Measurements from ENCODE around the gene KLHL34. TPM values are rescaled to one million over a fixed set of nuclear protein-coding genes. Genes with fewer than 3 reads are reported as not detected.

Gene KLHL34
- total RNA-seq, 2 donors from 2014 or later, result 1.3 to 1.6 TPM

DNA sequence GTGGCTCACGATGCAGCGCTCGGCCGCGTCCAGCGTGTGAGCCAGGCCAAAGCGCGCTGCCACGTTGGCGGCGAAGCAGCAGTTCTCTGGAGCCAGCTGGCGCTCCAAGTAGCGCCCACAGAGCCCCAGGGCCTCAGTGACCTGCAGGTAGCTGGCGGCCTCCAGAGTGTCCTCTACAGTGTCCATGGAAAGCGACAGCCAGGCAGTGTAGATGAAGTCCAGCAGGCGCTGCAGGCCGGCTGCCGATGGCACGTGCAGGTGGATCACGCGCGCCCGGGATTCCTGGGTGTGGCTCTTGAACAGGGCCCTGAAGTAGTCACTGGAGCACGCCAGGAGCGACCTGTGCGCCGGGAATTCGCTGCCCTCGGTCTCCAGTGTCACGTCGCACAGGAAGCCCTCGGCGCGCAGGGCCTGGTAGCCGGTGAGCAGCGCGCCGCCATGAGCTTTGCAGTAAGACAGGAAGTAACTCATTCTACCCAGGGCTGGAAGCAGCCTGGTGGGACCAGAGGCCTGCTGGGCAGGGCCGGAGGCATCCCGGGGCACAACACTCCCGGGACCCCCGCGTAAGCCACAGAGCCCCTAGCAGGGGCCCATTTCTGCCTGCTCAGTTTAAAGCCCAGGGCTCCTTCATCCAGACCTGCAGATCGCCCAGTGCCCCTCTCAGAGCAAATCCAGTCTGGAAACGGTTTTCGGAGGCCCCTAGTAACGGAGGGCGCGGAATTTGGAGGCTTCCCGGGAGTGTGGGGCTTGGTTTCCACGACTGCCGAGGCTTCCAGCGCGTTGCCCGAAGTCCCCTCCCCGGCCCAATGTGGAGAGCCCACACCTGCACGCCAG, 595 bp downstream of the KLHL34 start:
- intact Hi-C loops (cut with DNase I), result no loop called here
- DNase-seq (no peak), ATAC-seq (peak in 1 of 2 donors; percentile 7)

DNA sequence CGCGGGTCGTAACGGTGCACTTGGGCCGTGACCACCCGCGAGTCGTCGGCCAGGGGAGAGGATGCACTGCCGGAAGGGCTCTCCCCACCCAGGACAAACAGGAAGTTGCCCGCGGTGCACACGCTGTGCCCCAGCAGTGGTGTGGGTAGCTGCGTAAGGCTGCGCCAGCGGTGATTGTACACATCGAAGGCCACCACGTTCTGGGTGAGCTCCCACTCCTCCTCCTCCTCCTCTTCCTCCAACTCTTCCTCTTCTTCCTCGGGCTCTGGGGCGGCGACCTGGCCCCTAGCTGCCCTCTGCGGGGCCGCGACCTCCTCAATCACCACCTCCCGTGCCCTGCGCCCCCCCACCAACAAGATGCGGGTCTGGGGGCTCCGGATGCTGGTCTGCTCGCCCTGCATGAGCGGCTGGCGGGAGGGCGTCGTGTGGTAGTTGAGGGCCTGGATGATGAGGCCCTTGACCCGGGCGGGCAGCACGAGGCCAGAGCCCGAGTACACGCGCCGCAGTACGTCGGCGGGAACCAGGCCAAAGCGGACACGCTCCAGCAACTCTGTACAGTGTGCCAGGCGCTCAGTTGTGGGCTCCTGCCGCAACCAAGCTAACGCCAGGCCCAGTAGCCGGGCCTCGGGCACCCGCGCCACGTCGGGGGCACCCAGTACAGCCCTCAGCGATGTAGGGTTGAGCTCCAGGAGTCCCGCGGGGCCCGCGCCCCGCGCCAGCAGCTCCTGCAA, 1.4 kb downstream of the KLHL34 start:
- ATAC-seq (no peak), DNase-seq (no peak)
- intact Hi-C loops (cut with DNase I), result no loop called here

DNA sequence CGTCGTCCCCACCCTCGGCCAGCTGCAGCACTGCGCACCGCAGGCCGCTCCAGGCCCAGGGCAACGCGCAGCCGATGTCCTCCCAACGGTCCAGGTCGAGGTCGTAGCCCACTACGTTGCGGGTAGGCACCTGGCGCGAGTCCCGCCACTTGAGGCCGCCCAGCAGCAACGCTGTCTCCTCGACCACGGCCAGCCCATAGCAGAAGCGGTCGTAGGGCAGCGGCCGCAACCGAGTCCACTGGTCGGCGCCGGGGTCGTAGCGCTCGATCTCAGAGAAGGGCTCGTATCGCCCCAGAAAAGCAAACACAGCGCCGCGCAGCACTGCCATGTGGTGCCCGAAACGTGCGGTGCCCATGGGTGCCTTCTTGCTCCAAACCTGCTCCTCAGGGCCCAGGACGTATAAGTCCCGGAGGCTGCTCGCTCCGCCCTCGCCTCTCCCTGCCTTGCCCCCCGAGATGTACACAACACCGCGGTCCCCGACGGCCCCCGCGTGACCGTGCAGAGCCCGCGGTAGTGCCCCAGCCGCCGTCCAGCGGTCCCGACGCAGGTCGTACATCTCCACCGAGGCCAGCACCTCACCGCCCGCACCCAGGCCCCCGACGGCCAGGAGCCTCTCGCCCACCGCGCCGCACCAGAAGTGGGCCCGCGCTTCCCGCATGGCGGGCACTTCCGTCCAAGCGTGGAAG, 2.1 kb downstream of the KLHL34 start:
- intact Hi-C loops (cut with DNase I), result no loop called here
- no peak for DNase-seq
- ATAC-seq, result peak in 1 of 2 donors; percentile 44

DNA sequence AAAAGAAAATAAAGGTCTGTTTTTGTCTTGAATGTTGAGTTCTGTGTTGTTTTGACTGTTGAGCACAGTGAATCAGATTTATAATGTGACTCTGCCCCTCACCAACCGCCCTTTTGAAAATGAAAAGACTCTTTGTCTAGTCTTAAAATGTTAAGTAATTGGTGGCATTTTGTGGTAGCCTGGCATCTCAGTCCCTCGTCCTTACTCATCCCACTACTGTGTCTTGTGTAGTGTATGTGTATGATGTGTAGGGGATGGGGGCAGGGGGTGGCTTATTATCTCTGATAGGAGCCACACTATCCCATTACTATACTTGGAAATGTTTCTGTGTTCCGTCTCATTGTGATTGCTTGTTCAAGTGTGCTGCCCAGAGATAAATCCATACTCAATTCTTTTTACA, 12.2 kb downstream of the KLHL34 start:
- no peak for DNase-seq
- ATAC-seq, result no peak
- intact Hi-C loops (cut with DNase I), result no loop called here

DNA sequence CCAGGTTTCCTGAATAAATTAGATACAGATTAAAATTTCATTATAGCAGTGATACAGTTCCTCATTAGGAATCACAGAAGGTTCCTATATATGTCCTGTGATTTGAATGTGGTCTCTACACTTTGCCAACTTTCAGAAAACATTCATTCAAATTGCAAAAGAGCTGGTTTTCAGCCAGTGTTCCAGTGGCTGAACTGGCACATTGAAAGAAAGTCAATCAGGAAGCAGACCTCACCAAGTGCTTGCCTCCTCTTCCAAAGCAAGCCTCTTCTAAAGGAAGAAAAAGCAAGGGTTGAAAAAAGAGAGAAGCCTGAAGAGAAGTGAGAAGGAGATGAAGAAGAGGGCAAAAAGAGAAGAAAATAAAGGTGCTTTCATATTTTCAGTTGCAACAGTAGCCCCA, 12.7 kb downstream of the KLHL34 start:
- no peak for ATAC-seq
- intact Hi-C loops (cut with DNase I), result no loop called here
- DNase-seq, result no peak

DNA sequence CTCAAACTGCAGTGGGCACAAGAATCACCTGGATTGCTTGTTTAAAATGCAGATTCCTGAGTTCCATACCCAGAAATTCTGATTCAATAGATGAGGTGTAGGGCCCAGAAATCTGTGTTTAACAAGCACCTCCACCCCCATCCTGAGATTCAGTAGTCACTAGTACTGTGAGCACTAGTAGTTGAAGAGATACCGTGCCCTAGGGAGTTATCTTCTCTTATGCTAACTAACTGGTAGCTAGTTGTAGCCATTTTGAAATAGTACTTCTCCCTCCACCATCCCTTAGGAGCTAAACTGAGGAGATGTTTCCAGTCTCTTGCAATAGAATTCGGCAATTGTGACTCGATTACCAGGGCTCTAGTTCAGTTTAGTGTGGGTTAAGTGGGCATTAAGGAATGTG, 18.4 kb downstream of the KLHL34 start:
- intact Hi-C loops (cut with DNase I), result no loop called here
- DNase-seq (no peak), ATAC-seq (no peak)

DNA sequence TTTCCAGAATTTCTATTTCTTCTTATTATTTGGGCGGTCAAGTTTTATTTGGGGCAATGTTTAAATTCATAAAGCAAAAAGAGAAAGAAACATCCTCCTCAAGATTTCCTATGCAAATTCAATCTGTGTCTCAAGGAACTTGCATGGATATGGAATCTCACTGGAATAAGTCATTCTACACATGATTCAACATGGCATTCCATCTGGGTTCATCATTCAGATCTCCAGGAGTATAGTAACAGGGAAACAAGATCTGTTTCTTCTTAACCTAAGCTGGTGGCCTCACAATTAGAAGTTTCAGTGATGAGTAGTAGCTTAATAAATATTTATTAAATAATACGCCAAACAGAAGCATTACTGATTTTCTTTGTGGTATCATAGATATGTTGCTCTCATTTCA, 19.8 kb downstream of the KLHL34 start:
- ATAC-seq, result no peak
- intact Hi-C loops (cut with DNase I), result no loop called here

DNA sequence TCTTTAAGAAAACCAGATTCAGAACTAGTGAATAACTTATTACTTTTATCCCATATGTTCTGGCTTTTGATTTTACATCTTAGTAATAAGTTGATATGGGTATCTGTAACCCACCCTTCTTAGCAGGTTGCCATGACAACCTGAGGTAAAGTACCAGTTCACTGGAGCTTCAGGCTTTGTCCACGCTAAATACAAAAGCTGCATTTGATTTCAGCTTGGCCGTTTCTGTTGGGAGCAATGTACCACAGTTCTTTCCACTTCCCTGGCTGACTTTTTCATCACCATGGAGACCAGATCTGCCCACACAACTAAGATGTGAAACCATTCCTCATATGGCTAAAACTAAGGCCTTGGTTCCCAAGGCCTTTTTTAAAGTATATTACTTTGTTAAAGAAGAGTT, 26.1 kb downstream of the KLHL34 start:
- no peak for ATAC-seq
- intact Hi-C loops (cut with DNase I), result no loop called here
- DNase-seq, result no peak

More for the DNA sequence above, 19.8 kb downstream of the KLHL34 start:
- no peak for DNase-seq

DNA sequence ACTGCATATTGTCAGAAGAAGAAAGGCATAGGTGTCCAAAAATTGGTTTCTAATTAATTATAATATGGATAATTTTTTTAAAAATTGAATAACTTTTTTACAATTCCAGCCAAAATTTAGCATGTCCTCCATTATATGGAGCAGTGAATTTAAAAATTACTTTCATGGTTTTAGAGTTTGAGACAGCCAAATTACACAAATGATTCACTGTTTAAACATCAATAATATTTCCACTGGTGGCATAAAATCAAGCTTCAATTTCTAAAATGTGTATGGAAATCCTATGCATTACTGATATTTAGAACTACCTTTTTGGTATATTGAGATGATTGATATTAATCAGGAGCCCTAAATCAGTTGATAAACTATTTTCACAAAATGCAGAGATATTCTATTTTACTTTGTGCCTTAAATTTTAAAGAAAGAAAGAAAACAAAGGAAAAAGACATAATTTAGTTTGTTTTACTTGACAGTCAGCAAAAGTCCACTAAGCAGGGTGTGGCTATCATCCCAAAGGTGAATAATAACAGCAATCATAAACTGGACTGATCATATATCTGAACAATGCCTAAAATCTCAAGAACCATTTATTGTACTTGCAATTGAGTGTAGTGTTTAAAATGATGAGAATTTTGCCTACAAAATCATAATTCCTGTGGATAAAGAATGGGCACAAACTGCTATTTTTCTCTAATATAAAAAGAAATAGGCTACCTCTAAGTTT, 34.2 kb downstream of the KLHL34 start:
- DNase-seq, result no peak
- no peak for ATAC-seq
- intact Hi-C loops (cut with DNase I), result no loop called here

DNA sequence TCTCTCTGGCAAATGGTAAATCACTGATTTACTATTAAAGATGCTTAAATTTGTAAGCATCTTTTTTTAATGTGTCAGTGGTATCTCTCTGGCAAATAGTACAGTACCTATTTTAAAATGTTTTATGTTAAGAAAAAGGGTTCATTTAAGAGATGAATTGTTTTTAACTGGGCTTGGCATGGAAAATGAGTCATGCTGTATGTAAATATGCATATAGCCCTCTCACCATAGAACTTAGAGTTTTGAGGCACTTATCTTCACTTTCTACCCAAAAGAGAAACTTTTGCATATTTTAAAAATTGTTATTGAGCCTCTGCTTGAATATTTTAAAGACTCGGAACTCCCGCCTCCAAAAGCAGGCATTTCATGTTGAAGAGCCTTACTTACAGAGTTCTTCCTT, 37.9 kb downstream of the KLHL34 start:
- DNase-seq (no peak), ATAC-seq (no peak)
- intact Hi-C loops (cut with DNase I), result no loop called here

DNA sequence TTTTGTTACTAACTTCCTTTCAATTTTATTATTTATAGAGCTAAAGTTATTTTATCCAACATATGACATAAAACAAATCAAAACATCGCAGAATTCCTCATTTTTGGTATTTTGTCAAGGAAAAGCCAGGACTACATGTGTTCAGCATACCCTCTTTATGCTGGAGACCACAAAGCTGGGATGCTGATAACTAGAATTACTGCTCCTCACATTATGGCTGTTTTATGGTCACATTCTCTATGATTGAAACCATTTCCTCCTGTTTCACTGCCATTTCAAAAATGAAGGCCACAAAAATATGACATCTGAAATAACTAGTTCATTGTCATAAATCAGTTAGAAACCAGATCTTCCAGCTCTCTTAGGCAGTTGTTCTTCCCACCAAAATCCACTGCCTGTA, 41.7 kb downstream of the KLHL34 start:
- intact Hi-C loops (cut with DNase I), result no loop called here
- DNase-seq (no peak), ATAC-seq (no peak)

DNA sequence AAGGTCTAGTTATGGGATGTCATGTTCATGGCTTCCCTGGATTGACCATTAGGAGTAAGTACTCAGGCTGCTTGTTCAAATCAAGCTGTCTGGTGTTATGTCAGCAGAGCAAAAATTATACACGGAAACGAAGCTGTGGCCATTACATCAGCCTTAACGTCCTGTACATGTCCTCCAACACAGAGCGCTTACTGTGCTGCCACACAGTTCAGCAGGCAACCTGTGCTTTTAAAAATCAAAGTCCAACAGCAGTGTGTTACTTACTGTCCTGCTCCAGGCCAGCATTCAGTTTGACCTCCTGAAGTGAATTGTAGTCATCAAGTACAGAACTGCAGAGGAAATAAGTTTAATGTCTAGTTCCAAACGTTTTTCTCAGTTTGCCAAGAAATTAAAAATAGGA, 46.0 kb downstream of the KLHL34 start:
- DNase-seq, result no peak
- intact Hi-C loops (cut with DNase I), result no loop called here
- ATAC-seq, result no peak

DNA sequence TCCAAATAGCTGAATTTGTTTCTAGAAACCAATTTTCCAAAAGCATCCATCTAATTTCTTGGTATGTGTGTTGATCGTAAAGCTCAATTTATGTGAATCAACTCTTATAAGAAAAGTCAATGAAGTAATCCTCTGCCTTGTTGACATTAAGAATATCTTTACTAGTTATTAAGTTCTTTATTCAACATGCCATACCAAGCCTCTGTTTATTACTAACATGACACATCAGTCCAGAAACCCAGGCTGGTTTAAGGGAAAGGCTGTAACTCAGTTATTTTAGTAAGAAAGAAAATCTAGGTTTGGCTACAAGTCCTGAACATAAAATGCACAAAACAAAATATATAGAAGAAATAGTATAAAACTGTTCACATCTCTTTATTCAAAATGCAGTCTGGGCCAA, 48.0 kb downstream of the KLHL34 start:
- no peak for ATAC-seq
- intact Hi-C loops (cut with DNase I), result no loop called here

DNA sequence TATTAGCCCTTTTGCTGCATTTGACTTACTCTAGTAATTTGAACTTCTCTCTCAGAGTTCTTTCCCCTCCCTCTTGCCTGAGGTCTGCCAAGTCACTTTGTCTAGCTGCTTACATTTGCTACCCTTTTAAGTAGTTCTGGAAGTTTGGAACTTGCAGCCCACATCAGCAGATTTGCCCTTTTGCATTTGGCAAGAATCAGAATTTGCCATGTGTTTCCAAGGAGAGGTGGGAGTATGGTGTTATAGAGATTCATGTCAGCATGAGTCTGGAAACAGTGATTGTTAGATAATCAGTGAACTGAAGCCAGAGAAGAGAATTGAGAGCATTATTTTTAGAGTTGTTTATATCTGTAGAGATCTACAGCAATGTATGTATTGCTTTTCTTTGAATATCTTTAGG, 52.1 kb downstream of the KLHL34 start:
- no peak for ATAC-seq
- intact Hi-C loops (cut with DNase I), result no loop called here
- no peak for DNase-seq

More for the DNA sequence above, 48.0 kb downstream of the KLHL34 start:
- DNase-seq, result no peak

Other genes starting within 250 kb of the KLHL34 start
- 100 to 1,000 TPM; 372 to 401 TPM for gene SMPX, start 99.8 kb upstream of the KLHL34 start, total RNA-seq
- 10 to 100 TPM in 1 of 2 donors, 1 to 10 TPM in 1; 8.8 to 12.5 TPM for gene MBTPS2, start 181.3 kb upstream of the KLHL34 start, total RNA-seq
- under 1 TPM; 0.35 to 0.79 TPM for gene YY2, start 197.7 kb upstream of the KLHL34 start, total RNA-seq